ENCODE results near the gene RHBDL1. TPM values are rescaled to one million over a fixed set of nuclear protein-coding genes. Genes with fewer than 3 reads are reported as not detected.

Gene RHBDL1
- total RNA-seq, 1 donor from 2014 or later: 2.1 TPM

- no peak for DNase-seq (ENCODE audit: missing footprints)
- no peak for ATAC-seq
- intact Hi-C loops (cut with DNase I): loop anchor here (2.0 kb wide), 1 partner anchor 47 kb away; no protein-coding TSS in a partner anchor
These were observed 39.8 kb upstream of the RHBDL1 start for GRCh38 chr16:635573-636205.

DNA sequence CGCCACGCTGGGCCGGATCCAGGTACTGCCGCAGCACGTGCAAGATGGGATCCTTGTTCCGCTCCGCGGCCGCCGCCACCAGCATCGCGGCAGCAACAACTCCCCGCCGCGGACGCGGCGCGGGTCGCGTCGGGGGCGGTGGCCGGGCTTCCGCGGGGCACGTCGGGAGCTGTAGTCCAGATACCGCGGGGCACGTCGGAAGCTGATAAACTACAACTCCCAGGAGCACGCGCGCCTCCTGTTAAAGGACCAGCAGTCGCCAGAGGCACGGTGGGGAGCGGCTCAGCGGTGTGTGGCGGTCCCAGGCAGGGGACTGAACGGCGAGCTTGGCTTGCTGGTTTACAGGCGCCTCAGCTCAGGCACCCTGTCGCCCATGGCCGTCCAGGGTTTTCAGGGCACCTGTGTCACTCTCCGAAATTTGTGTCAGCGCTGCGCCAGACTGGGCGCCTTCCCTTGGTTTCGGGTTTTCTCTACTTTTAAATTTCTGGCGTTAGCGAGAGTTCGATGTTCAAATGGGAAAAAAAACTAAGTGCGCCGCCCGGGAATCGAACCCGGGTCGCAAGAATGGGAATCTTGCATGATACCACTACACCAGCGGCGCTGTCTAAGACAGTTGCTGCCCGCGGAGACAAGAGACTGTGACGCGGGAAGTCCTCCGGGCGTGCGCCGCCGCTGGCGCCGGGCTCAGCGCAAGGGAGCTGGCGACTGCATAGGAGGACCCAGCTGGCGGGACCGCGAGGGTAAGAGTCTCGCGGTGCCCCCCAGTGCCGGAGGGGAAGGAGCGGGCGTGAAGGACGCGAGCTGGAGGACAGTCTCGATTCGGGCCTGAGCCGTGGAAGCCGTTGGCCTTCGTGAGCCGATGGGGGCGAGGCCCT is 39.0 kb upstream of the RHBDL1 start, which contains the start of gene METTL26:
Gene METTL26 (minus strand): TSS at position 100 of the 875 bp plus-strand sequence. CDS start 15 bp downstream, at position 85.
- peak; percentile 99 for DNase-seq (ENCODE audit: missing footprints)
- intact Hi-C loops (cut with DNase I): loop anchor here (2.0 kb wide), 1 partner anchor 48 kb away; no protein-coding TSS in a partner anchor
- ATAC-seq: peak; percentile 91

- peak; percentile 94 for DNase-seq (ENCODE audit: missing footprints)
- intact Hi-C loops (cut with DNase I): loop anchor here (2.0 kb wide), 1 partner anchor 49 kb away; no protein-coding TSS in a partner anchor
- ATAC-seq: peak; percentile 82
These were observed 38.1 kb upstream of the RHBDL1 start for GRCh38 chr16:637081-638018.

- ATAC-seq: no peak
- intact Hi-C loops (cut with DNase I): no loop called here
- no peak for DNase-seq (ENCODE audit: missing footprints)
These were observed 37.4 kb upstream of the RHBDL1 start for GRCh38 chr16:638034-638543.

DNA sequence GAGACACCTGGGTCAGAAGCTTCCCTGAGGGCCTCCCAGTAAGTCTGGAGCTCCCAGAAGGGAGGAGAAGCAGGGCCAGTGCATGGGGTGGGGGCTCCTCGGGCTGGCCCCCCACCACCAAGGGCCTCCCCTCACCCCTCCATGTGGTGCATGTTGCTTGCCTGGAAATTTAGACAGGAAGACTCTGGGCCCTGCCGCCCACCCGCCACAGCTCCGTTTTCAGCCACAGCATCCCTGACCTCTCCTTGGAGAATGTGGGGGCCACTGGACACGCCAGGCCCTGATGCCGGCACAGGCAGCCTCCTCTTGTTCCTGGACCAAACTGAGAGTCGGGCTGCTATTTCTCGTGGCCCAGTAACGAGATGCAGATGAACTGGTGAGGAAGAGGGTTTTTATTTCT is 36.6 kb upstream of the RHBDL1 start:
- DNase-seq (ENCODE audit: missing footprints): no peak
- intact Hi-C loops (cut with DNase I): no loop called here

GRCh38 chr16:640614-641013 is 34.9 kb upstream of the RHBDL1 start:
- ATAC-seq (no peak), DNase-seq (ENCODE audit: missing footprints) (no peak)
- intact Hi-C loops (cut with DNase I): no loop called here

More for the DNA sequence above, 36.6 kb upstream of the RHBDL1 start:
- ATAC-seq: no peak

GRCh38 chr16:641326-642188 is 33.9 kb upstream of the RHBDL1 start, which contains the start of gene MCRIP2:
MCRIP2 (plus strand) TSS chr16:641828; CDS start chr16:641992, 164 bp downstream.
- ATAC-seq (peak; percentile 69), DNase-seq (ENCODE audit: missing footprints) (peak; percentile 93)
- intact Hi-C loops (cut with DNase I): no loop called here

GRCh38 chr16:642189-643049 is 33.1 kb upstream of the RHBDL1 start:
- DNase-seq (ENCODE audit: missing footprints) (no peak), ATAC-seq (peak; percentile 27)
- intact Hi-C loops (cut with DNase I): no loop called here

DNA sequence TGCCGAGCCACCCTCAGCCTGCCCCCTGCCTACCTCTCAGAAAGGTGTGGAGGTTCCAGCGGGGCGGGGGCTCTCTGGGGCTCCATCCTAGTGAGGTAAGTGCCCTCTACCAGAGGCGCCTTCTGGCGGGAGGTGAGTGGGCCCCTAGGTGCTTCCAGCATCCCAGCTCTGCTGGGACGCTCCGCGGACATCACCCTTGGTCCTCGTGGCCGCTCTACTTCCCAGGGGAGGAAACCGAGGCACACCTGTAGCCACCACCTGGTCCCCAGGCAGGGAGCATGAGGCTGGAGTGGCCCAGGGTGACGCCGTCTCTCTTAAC is 32.5 kb upstream of the RHBDL1 start:
- ATAC-seq (no peak), DNase-seq (ENCODE audit: missing footprints) (no peak)
- intact Hi-C loops (cut with DNase I): no loop called here

GRCh38 chr16:644556-644955 is 30.9 kb upstream of the RHBDL1 start:
- ATAC-seq: no peak
- DNase-seq (ENCODE audit: missing footprints): no peak
- intact Hi-C loops (cut with DNase I): no loop called here

- ATAC-seq: peak; percentile 36
- intact Hi-C loops (cut with DNase I): no loop called here
- no peak for DNase-seq (ENCODE audit: missing footprints)
These were observed 29.4 kb upstream of the RHBDL1 start for GRCh38 chr16:645852-646678.

- intact Hi-C loops (cut with DNase I): no loop called here
- ATAC-seq (no peak), DNase-seq (ENCODE audit: missing footprints) (no peak)
These were observed 28.7 kb upstream of the RHBDL1 start for GRCh38 chr16:646679-647172.

DNA sequence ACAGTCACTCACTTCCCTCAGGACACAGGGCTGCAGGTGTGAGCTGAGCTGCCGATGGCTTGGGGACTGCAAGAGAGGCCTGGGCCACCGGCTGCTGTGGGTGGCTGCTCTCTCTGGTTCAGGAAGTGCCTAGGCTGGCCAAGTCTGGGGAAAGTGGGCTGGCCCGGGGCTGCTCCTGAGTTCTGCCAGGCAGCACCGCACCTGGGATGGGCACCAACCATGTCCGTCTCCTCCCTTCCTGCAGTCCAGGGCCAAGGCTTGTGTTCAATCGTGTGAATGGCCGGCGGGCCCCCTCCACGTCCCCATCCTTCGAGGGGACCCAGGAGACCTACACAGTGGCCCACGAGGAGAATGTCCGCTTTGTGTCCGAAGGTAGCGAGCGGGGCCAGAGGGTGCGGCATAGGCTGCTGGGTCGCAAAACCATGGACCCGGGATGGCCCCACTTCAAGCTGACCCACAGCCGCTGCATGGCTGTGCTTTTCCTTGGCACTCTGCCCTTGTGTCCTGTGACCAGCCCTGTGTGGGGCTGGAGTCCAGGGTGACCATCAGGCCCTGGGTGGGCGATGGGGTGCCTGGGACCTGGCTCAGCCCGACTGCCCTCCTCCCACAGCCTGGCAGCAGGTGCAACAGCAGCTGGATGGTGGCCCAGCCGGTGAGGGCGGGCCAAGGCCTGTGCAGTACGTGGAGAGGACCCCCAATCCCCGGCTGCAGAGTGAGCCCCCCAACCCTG is 28.1 kb upstream of the RHBDL1 start:
- ATAC-seq (no peak), DNase-seq (ENCODE audit: missing footprints) (no peak)
- intact Hi-C loops (cut with DNase I): no loop called here

DNA sequence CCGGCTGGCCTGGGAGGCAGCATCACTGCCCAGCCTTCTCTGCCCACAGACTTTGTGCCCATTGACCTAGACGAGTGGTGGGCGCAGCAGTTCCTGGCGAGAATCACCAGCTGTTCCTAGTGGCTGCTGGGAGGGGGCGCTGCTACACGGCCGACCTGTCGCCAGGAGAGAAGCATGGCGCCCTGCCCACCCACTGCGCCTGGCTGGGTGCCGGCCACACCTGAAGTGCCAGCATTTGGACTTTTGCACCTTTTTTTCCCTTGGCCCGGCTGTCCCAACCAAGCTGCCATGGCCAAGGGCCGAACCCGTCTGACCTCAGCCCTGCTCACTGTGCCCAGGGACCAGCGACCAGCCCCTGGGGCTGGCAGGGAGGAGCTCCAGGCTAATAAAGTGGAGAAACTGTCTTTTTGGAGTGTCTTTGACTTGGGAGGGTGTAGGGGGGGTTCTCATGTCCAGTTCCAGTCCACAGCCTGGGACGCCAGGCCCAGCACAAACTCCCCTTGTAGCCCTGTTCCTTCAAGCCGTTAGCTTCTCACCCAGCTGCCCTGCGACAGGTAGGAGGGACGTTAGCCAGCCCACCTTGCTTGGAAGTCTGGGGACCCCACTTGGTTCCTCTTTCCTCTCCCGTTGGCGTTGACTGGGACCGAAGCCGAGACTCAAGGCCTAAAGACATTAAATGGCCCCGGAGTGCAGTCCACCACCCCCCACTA is 27.2 kb upstream of the RHBDL1 start:
- DNase-seq (ENCODE audit: missing footprints) (no peak), ATAC-seq (no peak)
- intact Hi-C loops (cut with DNase I): no loop called here
